Measurements from ENCODE around the gene SRD5A1. TPM values are rescaled to one million over a fixed set of nuclear protein-coding genes. Genes with fewer than 3 reads are reported as not detected.

The SRD5A1 gene
- total and polyA plus RNA-seq, 2 of the 8 experiments (the other 6 are each of a cell fraction or from before 2014, with no cell fraction given), result 34.7 to 42.4 TPM

DNA sequence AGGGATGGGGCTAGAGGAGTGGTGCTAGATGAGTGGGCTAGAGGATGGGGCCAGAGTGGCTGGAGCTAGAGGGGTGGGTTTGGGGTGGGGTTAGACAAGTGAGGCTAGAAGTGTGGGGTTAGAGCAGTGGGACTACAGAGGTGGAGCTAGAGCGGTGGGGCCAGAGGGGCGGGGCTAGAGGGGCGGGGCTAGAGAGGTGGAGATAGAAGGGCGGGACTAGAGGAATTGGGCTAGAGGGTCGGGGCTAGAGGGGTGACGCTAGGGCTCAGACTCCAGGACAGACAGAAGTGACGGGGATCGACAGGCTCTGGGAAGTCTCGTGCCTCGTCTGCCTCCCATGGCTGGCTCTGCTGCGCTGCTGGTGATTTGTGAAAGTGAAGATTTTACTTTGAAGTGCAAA is 49.0 kb downstream of the SRD5A1 start:
- Histone ChIP-seq H4K8ac (ENCODE audit: extremely low read depth, insufficient read depth, low read length) (no peak overlapping the region), H3K23me2 (ENCODE audit: low read depth, low read length) (peaks cover 5% of the 10 kb centered on the region), H2AFZ (ENCODE audit: low read length) (no peak overlapping the region), H3K4me3 (ENCODE audit: extremely low read depth in 1 of 4, insufficient read depth in 2 of 4, low read depth in 3 of 4, low read length in 4 of 4) (no peak overlapping the region), H3K79me1 (ENCODE audit: low read depth, low read length) (no peaks in the 10 kb centered on the region; the same call in 1 of the 2 replicates), H3K4ac (replicated peaks; ENCODE audit: insufficient read length, low read depth, low read length) (no peak overlapping the region), H3K4me1 (replicated peaks in 1 of 4; ENCODE audit: control insufficient read depth in 3 of 4, insufficient read depth in 4 of 4, low read length in 3 of 4) (no peaks in the 10 kb centered on the region), H2BK15ac (ENCODE audit: low read length) (no peak overlapping the region), H4K5ac (ENCODE audit: insufficient read length, low read depth, low read length) (no peak overlapping the region), H3K36me3 (ENCODE audit: control insufficient read depth in 2 of 4, insufficient read depth in 4 of 4, low read length in 3 of 4) (no peaks in the 10 kb centered on the region), H3K27me3 (replicated peaks in 1 of 4; ENCODE audit: control insufficient read depth in 3 of 4, extremely low read depth in 1 of 4, insufficient read depth in 3 of 4, low read length in 3 of 4) (no peaks in the 10 kb centered on the region; a peak in 1 of 7 replicates), H2BK12ac (ENCODE audit: low read depth, low read length) (no peak overlapping the region), H2BK20ac (ENCODE audit: low read length) (no peak overlapping the region), H4K91ac (replicated peaks; ENCODE audit: insufficient read length, low read length) (no peak overlapping the region), H3K14ac (ENCODE audit: insufficient read length) (no peak overlapping the region), H3K27ac (ENCODE audit: low read depth, low read length) (no peak overlapping the region), H2AK5ac (ENCODE audit: low read depth, low read length) (no peak overlapping the region), H3K79me2 (ENCODE audit: control insufficient read depth in 1 of 2, insufficient read depth in 2 of 2, low read length in 2 of 2) (no peaks in the 10 kb centered on the region), H3K56ac (replicated peaks; ENCODE audit: insufficient read length, low read depth, low read length) (no peak overlapping the region), H3K18ac (ENCODE audit: extremely low read depth, low read length) (no peak overlapping the region), H3K9ac (replicated peaks in 1 of 4; ENCODE audit: extremely low read depth in 1 of 4, low read depth in 3 of 4, low read length in 3 of 4) (no peak overlapping the region), H3K23ac (ENCODE audit: insufficient read length) (no peak overlapping the region), H3K9me3 (ENCODE audit: insufficient read depth in 2 of 2, low read depth in 1 of 2, low read length in 1 of 2) (peaks cover 0 to 3% of the 10 kb centered on the region in 2 experiments; a peak in 1 of 4 replicates), H2BK120ac (replicated peaks; ENCODE audit: low read depth, low read length) (no peak overlapping the region), H3K4me2 (ENCODE audit: insufficient read depth in 1 of 2, low read depth in 2 of 2, low read length in 2 of 2) (no peak overlapping the region), H4K20me1 (replicated peaks in 1 of 2; ENCODE audit: control insufficient read depth in 1 of 2, insufficient read depth in 2 of 2, low read length in 2 of 2) (peaks cover 0 to 2% of the 10 kb centered on the region in 2 experiments), H2BK5ac (ENCODE audit: low read depth, low read length) (no peak overlapping the region)
- WGBS, 2 experiments (ENCODE audit: extremely low coverage in 1 of 2, insufficient coverage in 1 of 2, insufficient read length in 1 of 2, insufficient replicate concordance in 2 of 2, low coverage in 1 of 2, low lambda C conversion rate in 2 of 2, missing lambda C conversion rate in 1 of 2), result 65% methylated on average over 10 of the region's 11 CpGs; no CpG with 5 or more reads in 1 of the 2 experiments
- ChIA-PET CTCF (ENCODE audit: partially characterized antibody) (interaction anchor here (0.8 kb wide), 1 partner anchor 12 kb away, joined by 3 read pairs; no protein-coding TSS in a partner anchor), POLR2A (ENCODE audit: partially characterized antibody) (interaction anchor here (0.6 to 1.5 kb wide), 3 partner anchors 9 to 67 kb away, joined by 3 to 6 read pairs (median 5); partner anchors contain the start of genes NSUN2 and SRD5A1)
- FAIRE-seq, result no peak
- DNase-seq (ENCODE audit: low read depth in 1 of 2, low spot score in 2 of 2), result no peak
- no peak for TF ChIP-seq SIX5 (IDR thresholded peaks at IDR 0.05; ENCODE audit: low read depth, low read length)

All from H1 (cell line).